GM12872 (cell line): ENCODE results near the gene TDRD1.

Experiments
- CTCF ChIP-seq: IDR thresholded peaks from 3 replicates; pipeline ENCODE4 v1.5.1; 2011; ENCODE audit warnings: low read depth, mild to moderate bottlenecking, low read length, moderate library complexity; ENCODE audit not compliant: insufficient read depth

TDRD1 gene

GRCh38 chr10:114151486-114151885, 27.7 kb upstream of the TDRD1 start:
- no peak for TF ChIP-seq CTCF

GRCh38 chr10:114151892-114152291, 27.3 kb upstream of the TDRD1 start:
- no peak for TF ChIP-seq CTCF

GRCh38 chr10:114157912-114158311, 21.2 kb upstream of the TDRD1 start:
- TF ChIP-seq CTCF = no peak

- no peak for TF ChIP-seq CTCF
Measured at GRCh38 chr10:114163062-114163461, 16.1 kb upstream of the TDRD1 start.

GRCh38 chr10:114166043-114166442, 13.1 kb upstream of the TDRD1 start:
- no peak for TF ChIP-seq CTCF

- TF ChIP-seq CTCF = no peak
Measured at GRCh38 chr10:114166494-114166893, 12.7 kb upstream of the TDRD1 start.

- TF ChIP-seq CTCF = no peak
Measured at GRCh38 chr10:114167985-114168384, 11.2 kb upstream of the TDRD1 start.

- TF ChIP-seq CTCF = no peak
Measured at GRCh38 chr10:114168450-114169009, 10.6 kb upstream of the TDRD1 start.
